ENCODE data around the gene GAL. TPM values are rescaled to one million over a fixed set of nuclear protein-coding genes. Genes with fewer than 3 reads are reported as not detected.

GAL gene
- total RNA-seq, 1 experiment from 2014 or later: 4.4 TPM

- TF ChIP-seq EZH2 (IDR thresholded peaks at IDR 0.05; ENCODE audit: borderline replicate concordance, low read depth, low read length, poor library complexity, severe bottlenecking) (no peak), CTCF (conservative IDR thresholded peaks at IDR 0.05; ENCODE audit: low read depth, low read length) (no peak)
- POLR2A ChIA-PET (ENCODE audit: low non-redundant PET): no interaction called here
- H3K27ac ChIP-seq (ENCODE audit: low read depth, low read length, poor library complexity, severe bottlenecking): no peak overlapping the region
- peaks cover 13% of the 10 kb centered on the region for H3K4me1 ChIP-seq (ENCODE audit: insufficient read depth, low read length, poor library complexity, severe bottlenecking)
- BruUV-seq (replicated peaks): no TSS peak
- intact Hi-C loops (cut with micrococcal nuclease; ENCODE audit: unreplicated experiment): no loop called here
- no peaks in the 10 kb centered on the region for H3K36me3 ChIP-seq (ENCODE audit: insufficient read depth, low read length, poor library complexity, severe bottlenecking)
- CTCF ChIA-PET: no interaction called here
- H3K9me3 ChIP-seq (ENCODE audit: low read depth, low read length, poor library complexity, severe bottlenecking): no peaks in the 10 kb centered on the region
- DNase-seq (ENCODE audit: low spot score): peak; percentile 95
- no peak overlapping the region for H3K4me3 ChIP-seq (ENCODE audit: low read depth, low read length, poor library complexity, severe bottlenecking)
- H3K27me3 ChIP-seq (replicated peaks; ENCODE audit: insufficient read depth, low read depth, low read length, poor library complexity): peaks cover 22% of the 10 kb centered on the region
These were observed 25.0 kb upstream of the GAL start for GRCh38 chr11:68659158-68659921.

GRCh38 chr11:68660066-68660810, 24.1 kb upstream of the GAL start:
- Histone ChIP-seq H3K27ac (ENCODE audit: low read depth, low read length, poor library complexity, severe bottlenecking) (no peak overlapping the region), H3K4me1 (ENCODE audit: insufficient read depth, low read length, poor library complexity, severe bottlenecking) (peaks cover 13% of the 10 kb centered on the region), H3K4me3 (ENCODE audit: low read depth, low read length, poor library complexity, severe bottlenecking) (no peak overlapping the region), H3K9me3 (ENCODE audit: low read depth, low read length, poor library complexity, severe bottlenecking) (no peaks in the 10 kb centered on the region), H3K36me3 (ENCODE audit: insufficient read depth, low read length, poor library complexity, severe bottlenecking) (no peaks in the 10 kb centered on the region), H3K27me3 (replicated peaks; ENCODE audit: insufficient read depth, low read depth, low read length, poor library complexity) (peaks cover 18% of the 10 kb centered on the region)
- DNase-seq (ENCODE audit: low spot score): no peak
- intact Hi-C loops (cut with micrococcal nuclease; ENCODE audit: unreplicated experiment): no loop called here
- BruUV-seq (replicated peaks): no TSS peak
- CTCF ChIA-PET: no interaction called here
- POLR2A ChIA-PET (ENCODE audit: low non-redundant PET): no interaction called here
- no peak for TF ChIP-seq CTCF (conservative IDR thresholded peaks at IDR 0.05; ENCODE audit: low read depth, low read length)
- TF ChIP-seq EZH2 (IDR thresholded peaks at IDR 0.05; ENCODE audit: borderline replicate concordance, low read depth, low read length, poor library complexity, severe bottlenecking): no peak

- Histone ChIP-seq H3K4me1 (ENCODE audit: insufficient read depth, low read length, poor library complexity, severe bottlenecking) (peaks cover 13% of the 10 kb centered on the region), H3K36me3 (ENCODE audit: insufficient read depth, low read length, poor library complexity, severe bottlenecking) (no peaks in the 10 kb centered on the region), H3K27me3 (replicated peaks; ENCODE audit: insufficient read depth, low read depth, low read length, poor library complexity) (peaks cover 12% of the 10 kb centered on the region), H3K9me3 (ENCODE audit: low read depth, low read length, poor library complexity, severe bottlenecking) (no peaks in the 10 kb centered on the region), H3K4me3 (ENCODE audit: low read depth, low read length, poor library complexity, severe bottlenecking) (no peak overlapping the region), H3K27ac (ENCODE audit: low read depth, low read length, poor library complexity, severe bottlenecking) (no peak overlapping the region)
- no peak for TF ChIP-seq CTCF (conservative IDR thresholded peaks at IDR 0.05; ENCODE audit: low read depth, low read length)
- no peak for TF ChIP-seq EZH2 (IDR thresholded peaks at IDR 0.05; ENCODE audit: borderline replicate concordance, low read depth, low read length, poor library complexity, severe bottlenecking)
- DNase-seq (ENCODE audit: low spot score): no peak
- ChIA-PET CTCF (interaction anchor here (0.5 kb wide), 1 partner anchor 584 kb away, joined by 4 read pairs; no protein-coding TSS in a partner anchor), POLR2A (ENCODE audit: low non-redundant PET) (interaction anchor here (0.5 kb wide), 1 partner anchor 14 kb away, joined by 4 read pairs; no protein-coding TSS in a partner anchor)
- intact Hi-C loops (cut with micrococcal nuclease; ENCODE audit: unreplicated experiment): no loop called here
- no TSS peak for BruUV-seq (replicated peaks)
These were observed 23.3 kb upstream of the GAL start for GRCh38 chr11:68661014-68661413.

All from A673 (cell line).